ENCODE results near the gene RSRC2. TPM values are rescaled to one million over a fixed set of nuclear protein-coding genes. Genes with fewer than 3 reads are reported as not detected.

RSRC2 gene
- total and polyA plus RNA-seq, 9 of the 15 experiments (the other 6 are each of a cell fraction or from before 2014, with no cell fraction given): 52.6 to 123 (median 80.3) TPM

- TF ChIP-seq CBX8 (IDR thresholded peaks at IDR 0.05; ENCODE audit: borderline replicate concordance, extremely low read depth, low read depth, low read length, poor library complexity, severe bottlenecking) (no peak), CHD4 (IDR thresholded peaks at IDR 0.05; ENCODE audit: insufficient read depth, insufficient replicate concordance, low read depth, low read length, poor library complexity, severe bottlenecking) (no peak), TFE3 (CRISPR knock-in tag; IDR thresholded peaks at IDR 0.05) (peak; percentile 80), SMC3 (conservative IDR thresholded peaks at IDR 0.05; ENCODE audit: insufficient read depth, low read depth, low read length) (no peak), STAT6 (CRISPR knock-in tag; IDR thresholded peaks at IDR 0.05) (no peak; the same call in 1 of the 2 replicates), ZNF655 (CRISPR knock-in tag; IDR thresholded peaks at IDR 0.05) (no peak), RBM34 (IDR thresholded peaks at IDR 0.05; ENCODE audit: borderline replicate concordance, insufficient read depth, low read length) (no peak), SMAD2 (IDR thresholded peaks at IDR 0.05; ENCODE audit: low read depth, low read length) (no peak), TBL1XR1 (IDR thresholded peaks at IDR 0.05; ENCODE audit: low read length in 2 of 2) (peak; percentile 25 to 51; a peak in 1 of 4 replicates), DDX20 (tag; IDR thresholded peaks at IDR 0.05; ENCODE audit: low read depth) (no peak), HNRNPUL1 (IDR thresholded peaks at IDR 0.05; ENCODE audit: low read length) (no peak), NFE2 (IDR thresholded peaks at IDR 0.05; ENCODE audit: low read depth) (no peak), ZNF143 (CRISPR knock-in tag; IDR thresholded peaks at IDR 0.05) (peak; percentile 96), XRCC5 (IDR thresholded peaks at IDR 0.05; ENCODE audit: low read depth, low read length) (no peak; the same call in 1 of the 2 replicates), NCOR1 (IDR thresholded peaks at IDR 0.05) (no peak), ZFP36 (IDR thresholded peaks at IDR 0.05; ENCODE audit: low read depth, low read length, partially characterized antibody) (no peak), CREB3L1 (IDR thresholded peaks at IDR 0.05; ENCODE audit: borderline replicate concordance, low read depth) (peak; percentile 86; the same call in 1 of the 2 replicates), FOXP1 (CRISPR knock-in tag; IDR thresholded peaks at IDR 0.05) (0 out of 2 replicates have a peak, but pooled peaks have one; percentile 4), ZNF551 (CRISPR knock-in tag; IDR thresholded peaks at IDR 0.05) (no peak), ZNF239 (CRISPR knock-in tag; IDR thresholded peaks at IDR 0.05) (no peak)
Measured at GRCh38 chr12:122500685-122501488, 25.8 kb downstream of the RSRC2 start, which contains the start of gene ZCCHC8 (continued).

Measured in K562 (cell line).